GM21515 (cell line): Measurements from ENCODE around the gene TUBB4B.

Source experiments
- ATAC-seq: cut with Tn5 transposase; IDR thresholded peaks from one replicate; pipeline ENCODE4 v1.9.1; 2021; ENCODE audit not compliant: unreplicated experiment

TUBB4B gene

DNA sequence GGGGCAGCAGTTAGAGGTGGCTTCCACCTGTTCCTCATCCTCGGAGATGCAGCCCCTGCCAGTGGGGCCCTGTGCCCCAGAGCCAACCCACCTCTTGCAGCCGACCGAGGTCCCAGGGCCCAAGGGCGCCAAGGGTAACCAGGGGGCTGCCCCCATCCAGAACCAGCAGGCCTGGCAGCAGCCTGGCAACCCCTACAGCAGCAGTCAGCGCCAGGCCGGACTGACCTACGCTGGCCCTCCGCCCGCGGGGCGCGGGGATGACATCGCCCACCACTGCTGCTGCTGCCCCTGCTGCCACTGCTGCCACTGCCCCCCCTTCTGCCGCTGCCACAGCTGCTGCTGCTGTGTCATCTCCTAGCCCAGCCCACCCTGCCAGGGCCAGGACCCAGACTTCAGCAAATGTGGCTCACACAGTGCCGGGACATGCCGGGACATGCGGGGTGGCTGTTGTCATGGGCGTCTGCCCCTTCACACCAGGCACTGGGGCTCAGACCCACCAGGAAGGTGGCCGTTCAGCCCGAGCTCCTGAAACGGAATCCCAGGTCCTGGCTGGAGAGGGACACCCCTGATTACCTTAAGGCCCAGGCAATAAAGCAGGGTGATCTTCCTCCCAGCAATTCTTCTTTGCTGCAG lies 15.3 kb upstream of the TUBB4B start:
- ATAC-seq, result no peak

DNA sequence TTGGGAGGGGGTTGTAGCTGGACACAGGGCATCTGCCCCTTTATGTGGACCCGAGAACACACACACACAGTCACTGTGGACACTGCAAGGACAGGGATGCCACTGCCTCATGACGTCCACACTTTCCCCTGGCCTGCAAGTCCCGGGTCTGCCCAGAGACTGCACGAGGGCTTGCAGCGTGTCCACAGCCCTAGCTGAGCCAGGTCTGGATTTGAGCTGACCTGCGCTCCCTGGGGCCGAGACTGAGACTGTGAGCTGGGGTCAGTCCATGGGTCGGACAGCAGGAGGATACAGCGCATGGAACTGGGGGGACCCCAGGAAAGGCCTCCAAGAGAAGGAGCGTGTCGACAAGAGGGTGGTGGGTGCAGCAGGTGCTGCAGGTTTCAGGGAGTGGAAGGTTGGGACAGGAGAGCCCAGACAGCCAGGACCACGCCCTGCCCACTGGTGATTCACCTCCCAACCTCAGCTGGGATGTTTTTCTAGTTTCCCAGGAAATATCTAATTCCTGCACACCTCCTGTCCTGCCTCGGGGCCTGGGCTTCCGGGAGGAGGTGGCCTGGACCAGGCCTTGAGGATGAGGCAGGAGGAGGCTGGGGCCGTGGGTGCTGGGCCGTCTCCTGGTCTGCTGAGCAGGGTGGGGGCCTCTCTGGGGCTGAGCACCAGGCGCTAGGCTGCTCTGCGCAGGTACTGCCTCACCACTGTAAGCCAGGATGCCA lies 14.6 kb upstream of the TUBB4B start:
- ATAC-seq, result no peak

DNA sequence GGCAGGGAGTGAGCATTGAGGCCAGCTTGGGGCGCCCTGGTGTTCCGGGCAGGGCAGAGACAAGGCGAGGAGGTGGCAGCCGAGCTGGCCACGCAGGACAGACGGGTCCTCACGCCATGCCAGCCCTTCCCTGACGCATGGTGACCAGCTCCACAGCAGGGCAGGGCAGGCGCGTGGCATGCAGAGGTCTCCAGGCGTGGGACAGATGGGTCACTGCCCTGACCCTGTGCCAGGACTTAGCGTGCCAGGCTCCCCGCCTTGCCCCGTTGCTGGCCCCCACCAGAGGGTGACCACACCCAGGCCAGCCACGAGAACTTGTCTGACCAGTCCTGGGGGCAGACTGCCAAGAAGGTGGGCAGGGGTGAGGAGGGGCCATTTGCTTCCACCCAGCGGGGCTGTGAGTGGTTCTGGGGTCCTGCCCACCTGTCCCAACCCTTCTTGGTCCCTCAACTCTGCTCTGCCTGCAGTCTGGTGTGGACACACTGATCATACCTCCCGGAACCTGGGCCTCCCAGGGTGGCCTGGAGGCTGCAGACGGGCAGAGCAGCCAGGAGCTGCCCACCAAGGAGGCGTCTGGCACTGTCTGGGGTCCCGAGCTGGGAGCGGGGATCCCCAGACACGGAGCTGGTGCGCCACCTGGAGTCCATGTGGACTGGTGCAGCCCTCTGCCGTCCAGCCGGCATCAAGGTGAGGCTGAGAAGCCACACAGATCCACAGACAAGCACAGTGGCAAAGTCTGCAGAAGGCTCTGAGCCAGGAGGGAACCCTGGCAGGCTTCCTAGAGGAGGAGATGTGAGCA lies 13.8 kb upstream of the TUBB4B start, which contains the start of gene RNF224:
RNF224 (plus strand) TSS at position 449 of the 799 bp plus-strand sequence. CDS start 834 bp downstream, outside the sequence.
- ATAC-seq, result no peak

DNA sequence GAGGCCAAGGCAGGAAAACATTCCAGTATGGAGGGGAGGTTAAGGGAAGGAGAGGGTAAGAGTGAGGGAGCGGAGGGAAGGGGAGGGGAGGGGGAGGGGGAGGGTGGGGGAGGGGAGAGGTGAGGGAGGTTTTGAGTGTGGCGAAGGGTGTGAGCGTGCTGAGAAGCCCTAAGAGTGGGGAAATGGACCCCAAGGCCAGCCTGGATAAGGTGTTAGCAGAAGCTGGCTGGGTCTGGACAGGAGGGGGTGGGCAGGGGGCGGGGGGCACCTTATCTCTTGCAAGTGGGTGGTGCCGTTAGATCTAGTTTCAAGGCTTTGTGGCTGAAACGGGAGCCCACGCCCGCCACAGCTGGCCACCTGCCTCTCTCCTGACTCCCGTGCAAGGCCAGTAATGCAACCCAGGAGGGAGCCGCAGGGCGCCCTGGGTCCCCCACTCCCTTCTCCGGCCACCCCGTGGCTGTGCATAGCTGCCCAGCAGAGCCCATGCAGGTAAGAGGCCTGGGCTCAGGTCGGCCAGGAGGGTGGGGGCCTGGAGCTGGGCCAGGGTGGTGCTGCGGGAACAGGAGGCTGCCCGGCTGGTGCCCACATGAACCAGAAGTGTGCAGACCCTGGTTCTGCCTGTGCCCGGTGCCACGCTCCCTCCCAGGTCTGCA lies 13.1 kb upstream of the TUBB4B start:
- ATAC-seq, result no peak

DNA sequence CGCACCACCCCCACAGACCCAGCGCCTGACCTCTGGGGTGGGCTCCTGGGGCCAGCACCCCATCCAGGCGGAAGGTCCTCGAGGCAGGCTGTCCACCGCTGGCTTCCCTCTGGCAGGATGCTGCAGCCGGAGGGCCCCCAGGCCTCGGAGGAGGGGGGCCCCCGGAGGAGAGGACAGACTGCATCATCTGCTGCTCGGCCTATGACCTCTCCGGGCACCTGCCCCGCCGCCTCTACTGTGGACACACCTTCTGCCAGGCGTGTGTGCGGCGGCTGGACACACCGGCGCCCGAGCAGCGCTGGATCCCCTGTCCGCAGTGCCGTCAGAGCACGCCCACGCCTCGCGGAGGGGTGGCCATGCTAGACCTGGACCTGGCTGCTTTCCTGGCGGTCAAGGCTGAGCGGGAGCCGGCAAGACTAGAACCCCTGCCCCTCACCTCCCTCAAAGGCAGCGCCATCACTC lies 12.6 kb upstream of the TUBB4B start:
- ATAC-seq, result no peak

DNA sequence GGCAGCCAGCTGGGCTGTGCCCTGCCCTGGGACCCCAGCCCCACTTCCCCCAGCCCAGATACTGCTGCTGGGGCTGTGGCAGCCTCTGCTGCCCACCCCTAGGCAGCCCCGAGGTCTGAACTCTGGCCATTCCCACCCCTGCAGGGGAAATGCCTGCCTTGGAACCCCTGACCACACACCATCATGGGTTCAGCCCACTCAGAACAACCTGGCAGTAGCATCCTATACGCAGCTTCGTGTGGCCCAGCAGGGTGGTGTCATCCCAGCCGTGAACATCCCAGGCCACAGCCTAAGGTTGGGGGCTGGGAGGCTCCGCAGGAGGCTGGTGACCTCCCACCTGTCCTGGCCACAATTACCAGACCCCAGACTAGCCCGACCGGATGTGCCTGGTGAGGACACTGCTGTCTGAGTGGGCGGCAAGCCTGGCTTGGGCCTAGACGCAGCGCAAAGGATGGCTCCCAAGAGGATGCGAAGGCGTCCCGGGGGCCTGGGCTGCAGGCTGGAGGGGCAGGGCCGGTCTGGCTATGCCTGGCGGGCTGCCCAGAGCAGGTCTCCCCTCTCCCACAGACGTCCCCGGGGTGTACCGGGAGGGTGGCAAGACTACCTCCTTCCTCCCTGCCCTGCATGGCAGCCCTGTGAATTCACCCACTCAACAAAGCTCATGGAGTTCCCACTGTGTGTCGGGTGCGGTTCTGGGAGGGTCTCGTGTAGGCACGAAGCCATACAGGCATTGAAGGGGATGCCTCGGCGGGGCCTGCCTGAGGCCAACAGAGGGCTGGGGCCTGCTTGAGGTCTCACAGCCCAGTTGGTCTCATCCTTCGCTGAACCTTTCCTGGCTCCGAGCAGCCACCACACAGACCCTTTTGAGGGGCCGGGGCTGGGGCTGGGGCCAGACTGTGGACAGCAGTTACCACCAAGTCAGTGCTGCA lies 11.9 kb upstream of the TUBB4B start:
- ATAC-seq, result no peak

DNA sequence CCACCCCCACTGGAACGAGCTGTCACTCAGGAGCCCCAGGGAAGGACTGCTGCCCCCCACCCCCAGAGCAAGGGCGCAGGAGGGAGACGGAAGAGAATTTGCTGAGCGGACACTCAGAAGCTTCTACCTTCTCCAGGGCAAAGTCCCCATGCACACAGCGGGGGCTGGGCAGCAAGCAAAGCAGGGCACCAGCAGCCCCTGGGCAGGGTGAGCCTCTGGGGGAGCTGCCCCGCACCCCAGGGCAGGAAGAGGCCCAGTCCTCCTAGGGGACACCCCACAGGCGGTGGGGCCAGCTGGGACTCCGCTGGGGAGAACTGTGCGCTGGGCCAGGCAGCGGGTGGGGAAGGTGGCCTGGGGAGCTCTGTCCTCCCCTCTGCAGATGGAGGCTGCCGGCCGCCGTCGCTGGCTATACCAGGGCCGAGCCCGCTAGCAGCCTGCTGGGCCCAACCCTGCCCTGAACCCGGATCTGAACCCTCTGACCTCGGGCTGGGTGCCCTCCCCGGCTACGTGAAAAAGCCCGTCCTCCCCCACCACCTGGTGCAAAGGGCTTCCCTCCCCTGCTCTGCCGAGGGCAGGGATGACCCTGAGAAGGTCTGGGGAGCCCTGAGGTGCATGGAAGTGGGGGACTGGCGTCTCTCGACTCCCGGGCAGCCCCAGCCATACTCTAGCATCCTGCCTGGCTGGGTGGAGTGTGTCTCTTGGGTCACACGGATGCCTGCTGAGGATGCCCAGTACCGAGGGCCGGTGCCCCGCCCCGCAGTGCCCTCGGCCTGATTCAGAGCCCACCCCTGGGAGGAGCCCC lies 11.0 kb upstream of the TUBB4B start:
- no peak for ATAC-seq

DNA sequence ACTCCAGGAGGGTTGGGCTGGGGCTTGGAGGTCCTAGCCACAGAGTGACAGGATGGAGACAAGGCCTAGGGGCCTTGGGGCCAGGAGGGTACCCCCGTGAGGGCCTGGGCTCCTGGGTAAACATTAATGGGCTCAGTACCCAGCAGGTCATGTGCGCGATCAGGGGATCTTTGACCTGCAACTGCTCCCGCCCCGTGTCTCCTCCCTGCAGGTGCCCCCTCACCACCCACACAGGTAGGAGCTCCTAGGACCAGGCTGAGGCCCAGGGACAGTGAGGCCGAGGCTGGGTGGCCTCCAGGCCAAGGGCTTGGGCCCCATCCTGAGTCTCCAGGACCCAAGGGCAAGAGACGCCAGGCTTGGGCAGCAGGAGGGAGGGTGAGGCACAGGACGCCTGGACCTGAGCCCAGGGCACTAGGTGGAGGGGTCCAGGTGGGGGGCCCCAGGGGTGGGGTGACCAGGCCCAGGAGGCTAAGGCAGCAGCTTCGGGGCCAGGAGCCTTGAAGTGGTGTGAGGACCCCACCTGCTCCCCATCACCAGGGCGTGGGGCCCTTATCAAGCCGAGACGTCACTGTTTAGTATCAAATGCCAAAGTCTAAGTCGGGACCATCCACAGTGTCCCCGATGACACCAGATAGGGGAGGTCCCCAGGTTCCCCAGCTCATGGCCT lies 10.2 kb upstream of the TUBB4B start, which contains the start of gene SLC34A3:
SLC34A3 (plus strand) TSS at position 197 of the 667 bp plus-strand sequence. CDS start 802 bp downstream, outside the sequence.
- no peak for ATAC-seq

DNA sequence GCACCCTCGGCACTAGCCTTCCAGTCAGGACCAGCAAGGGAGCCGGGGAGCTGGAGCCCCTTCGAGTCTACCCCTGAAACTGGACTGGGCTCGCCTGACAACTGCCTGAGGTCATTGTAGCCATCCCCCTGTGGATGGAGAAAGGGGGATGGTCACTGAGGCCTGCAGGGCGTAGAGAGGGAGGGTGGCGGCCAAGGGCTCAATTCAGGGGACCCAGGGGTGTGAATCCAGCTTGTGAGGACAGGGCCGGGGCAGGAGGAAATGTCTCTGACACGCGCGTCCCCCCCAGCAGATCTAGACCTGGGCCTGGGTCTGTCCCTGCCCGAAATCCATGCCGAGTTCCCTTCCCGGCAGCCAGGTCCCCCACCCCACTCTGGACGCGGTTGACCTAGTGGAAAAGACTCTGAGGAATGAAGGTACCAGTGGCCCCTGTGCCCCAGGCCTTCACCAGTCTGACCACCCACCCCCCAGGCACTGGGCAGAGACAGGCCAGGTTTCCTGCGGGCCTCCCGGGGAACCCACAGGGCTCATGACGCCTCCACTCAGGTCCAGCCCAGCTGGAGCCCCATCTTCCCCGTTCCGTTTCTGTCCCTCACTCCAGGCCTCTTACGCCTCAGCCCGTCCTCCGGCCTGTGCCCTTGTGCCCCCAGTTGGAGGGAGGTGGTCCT lies 9.6 kb upstream of the TUBB4B start:
- no peak for ATAC-seq

DNA sequence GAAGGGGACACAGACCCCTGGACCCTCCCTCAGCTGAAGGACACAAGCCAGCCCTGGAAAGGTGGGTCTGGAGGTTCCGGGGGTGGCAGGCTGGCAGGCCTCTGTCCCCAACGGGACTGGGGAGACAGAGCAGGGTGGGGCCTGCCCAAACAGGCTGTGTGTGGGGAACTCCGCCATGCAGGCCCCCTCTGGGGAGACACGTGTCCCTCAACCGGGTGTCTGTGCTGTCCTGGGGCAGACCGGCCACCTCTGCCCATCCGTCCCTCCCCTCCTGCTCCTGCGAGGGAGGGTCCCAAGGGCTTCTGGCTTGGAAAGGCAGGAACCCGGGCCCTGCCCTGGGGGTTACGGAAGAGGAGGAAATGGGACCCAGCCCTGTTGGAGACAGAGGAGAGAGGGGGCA lies 9.0 kb upstream of the TUBB4B start:
- no peak for ATAC-seq

DNA sequence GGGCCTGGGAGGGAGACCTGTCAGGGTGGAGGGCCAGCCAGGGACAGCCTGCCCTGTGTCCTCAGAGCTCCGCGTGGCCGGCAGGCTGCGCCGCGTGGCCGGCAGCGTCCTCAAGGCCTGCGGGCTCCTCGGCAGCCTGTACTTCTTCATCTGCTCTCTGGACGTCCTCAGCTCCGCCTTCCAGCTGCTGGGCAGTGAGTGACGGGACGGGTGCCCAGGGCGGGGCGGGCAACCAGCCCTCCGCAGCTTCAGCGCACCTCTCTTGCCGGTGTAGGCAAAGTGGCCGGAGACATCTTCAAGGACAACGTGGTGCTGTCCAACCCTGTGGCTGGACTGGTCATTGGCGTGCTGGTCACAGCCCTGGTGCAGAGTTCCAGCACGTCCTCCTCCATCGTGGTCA lies 8.6 kb upstream of the TUBB4B start:
- ATAC-seq, result no peak

DNA sequence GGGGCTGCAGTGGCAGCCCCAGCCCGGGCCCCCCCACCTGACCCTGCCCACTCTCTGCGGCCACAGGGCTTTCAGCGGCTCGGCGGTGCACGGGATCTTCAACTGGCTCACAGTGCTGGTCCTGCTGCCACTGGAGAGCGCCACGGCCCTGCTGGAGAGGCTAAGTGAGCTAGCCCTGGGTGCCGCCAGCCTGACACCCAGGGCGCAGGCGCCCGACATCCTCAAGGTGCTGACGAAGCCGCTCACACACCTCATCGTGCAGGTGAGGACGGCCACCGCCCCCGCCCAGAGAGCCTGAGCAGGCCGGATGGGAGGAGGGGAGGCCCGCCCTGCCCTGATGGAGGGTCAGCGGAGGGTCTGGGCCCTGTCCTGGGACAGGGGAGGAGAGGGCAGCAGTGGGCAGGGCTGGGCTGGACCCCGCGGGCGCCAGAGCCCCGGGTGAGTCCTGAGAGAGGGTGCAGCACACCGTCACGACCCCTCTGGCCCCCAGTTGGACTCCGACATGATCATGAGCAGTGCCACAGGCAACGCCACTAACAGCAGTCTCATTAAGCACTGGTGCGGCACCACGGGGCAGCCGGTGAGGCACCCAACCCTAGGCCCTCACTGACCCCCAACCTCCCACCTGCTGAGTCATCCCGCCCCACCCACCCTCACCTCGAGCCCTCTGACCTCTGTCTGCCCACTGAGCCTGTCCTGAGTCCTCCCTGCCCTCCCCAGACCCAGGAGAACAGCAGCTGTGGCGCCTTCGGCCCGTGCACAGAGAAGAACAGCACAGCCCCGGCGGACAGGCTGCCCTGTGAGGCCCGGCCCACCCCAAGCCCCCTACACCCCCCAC lies 7.7 kb upstream of the TUBB4B start:
- ATAC-seq, result no peak

DNA sequence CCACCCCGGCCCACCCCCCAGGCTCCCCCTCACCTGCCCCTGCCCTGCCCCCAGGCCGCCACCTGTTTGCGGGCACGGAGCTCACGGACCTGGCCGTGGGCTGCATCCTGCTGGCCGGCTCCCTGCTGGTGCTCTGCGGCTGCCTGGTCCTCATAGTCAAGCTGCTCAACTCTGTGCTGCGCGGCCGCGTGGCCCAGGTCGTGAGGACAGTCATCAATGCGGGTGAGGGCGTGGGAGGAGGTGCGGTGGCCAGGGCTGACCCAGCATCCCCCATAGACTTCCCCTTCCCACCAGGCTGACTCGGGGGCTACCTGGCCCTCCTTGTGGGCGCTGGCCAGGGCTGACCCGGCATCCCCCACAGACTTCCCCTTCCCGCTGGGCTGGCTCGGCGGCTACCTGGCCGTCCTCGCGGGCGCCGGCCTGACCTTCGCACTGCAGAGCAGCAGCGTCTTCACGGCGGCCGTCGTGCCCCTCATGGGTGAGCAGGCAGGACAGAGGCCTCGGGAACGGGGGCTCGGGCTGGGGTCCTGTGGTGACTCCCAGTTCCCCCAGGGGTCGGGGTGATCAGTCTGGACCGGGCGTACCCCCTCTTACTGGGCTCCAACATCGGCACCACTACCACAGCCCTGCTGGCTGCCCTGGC lies 6.9 kb upstream of the TUBB4B start:
- ATAC-seq, result no peak

DNA sequence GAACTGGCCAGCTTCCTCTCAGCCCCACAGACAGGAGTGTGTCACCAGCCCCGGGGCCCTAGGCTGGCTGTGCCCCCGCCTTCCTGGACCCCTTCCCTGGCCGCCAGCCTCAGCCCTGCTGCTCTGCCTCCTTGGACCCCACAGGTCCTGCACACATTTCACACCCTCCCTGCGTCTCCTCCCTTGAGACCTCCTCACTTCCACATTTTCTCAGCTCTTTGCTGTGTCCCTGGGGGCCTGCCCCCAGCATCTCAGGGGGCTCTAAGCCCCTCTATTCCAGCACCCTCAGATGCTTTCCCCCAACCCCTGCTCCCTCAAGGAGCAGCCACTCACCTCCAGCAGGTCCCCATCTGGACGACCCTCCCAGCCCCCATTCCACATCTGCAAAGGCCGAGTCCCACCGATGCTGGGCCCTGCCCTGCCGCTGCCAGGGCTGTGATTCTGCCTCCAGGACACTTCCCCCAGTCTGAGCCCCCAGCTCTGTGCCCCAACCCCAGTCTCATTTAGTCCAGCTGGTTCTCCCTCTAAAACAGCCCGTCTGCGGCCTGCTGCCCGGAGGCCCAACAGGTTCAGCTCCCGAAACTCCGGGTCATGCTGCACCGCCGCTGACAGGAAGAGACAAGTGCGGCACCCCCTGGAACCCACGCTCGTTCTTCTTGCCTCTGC lies 6.2 kb upstream of the TUBB4B start:
- ATAC-seq, result no peak

DNA sequence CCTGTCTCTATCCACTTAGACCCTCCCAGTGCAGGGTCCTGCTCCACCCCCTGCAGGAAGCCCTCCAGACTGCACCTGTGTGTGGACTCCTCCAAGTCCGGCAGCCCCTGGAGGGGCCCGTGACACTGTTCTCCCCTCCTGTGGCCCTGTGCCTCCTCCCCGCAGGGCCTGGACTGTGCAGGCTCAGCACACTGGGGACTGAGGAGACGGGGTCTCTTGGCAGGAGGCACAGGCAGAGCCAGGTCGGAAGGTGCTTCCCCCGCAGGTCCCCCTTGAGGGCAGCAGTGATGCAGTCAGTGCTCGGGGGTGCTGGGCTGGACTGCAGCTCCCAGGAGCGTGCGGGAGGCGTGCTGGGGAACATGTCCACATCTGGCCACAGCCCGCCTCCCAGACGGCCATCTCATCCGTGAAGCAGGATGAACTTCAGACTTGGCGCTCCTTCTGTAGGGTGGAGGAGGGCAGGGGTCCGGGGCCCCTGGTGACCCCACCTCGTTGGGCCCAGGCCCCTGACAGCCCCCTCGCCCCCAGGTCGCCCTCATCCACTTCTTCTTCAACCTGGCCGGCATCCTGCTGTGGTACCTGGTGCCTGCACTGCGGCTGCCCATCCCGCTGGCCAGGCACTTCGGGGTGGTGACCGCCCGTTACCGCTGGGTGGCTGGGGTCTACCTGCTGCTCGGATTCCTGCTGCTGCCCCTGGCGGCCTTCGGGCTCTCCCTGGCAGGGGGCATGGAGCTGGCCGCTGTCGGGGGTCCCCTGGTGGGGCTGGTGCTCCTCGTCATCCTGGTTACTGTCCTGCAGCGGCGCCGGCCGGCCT lies 5.5 kb upstream of the TUBB4B start:
- ATAC-seq, result no peak
